ENCODE measurements around the gene ASTN2.
A peak's percentile ranks its signal among the peaks of the same experiment; 100 is the strongest.
"Not testable (repeated sequence)": the region's sequence is repeated elsewhere in the genome, so short reads cannot be mapped to it uniquely, and the experiment has no call there.

Gene ASTN2

GRCh38 chr9:116904165-116904564 lies 510.7 kb downstream of the ASTN2 start:
- DNase-seq = peak in 1 of 4 experiments; percentile 11

GRCh38 chr9:116901260-116901659 lies 513.6 kb downstream of the ASTN2 start:
- DNase-seq = no peak

GRCh38 chr9:116900543-116900942 lies 514.3 kb downstream of the ASTN2 start:
- no peak for DNase-seq

- DNase-seq = no peak
Observed at GRCh38 chr9:116900007-116900367, 514.9 kb downstream of the ASTN2 start.

GRCh38 chr9:116899337-116900006 lies 515.4 kb downstream of the ASTN2 start:
- DNase-seq = no peak

GRCh38 chr9:116898131-116898530 lies 516.7 kb downstream of the ASTN2 start:
- not testable (repeated sequence) for DNase-seq

GRCh38 chr9:116897201-116897600 lies 517.7 kb downstream of the ASTN2 start:
- DNase-seq = no peak

- no peak for DNase-seq
Observed at GRCh38 chr9:116895961-116896360, 518.9 kb downstream of the ASTN2 start.

GRCh38 chr9:116891424-116891823 lies 523.4 kb downstream of the ASTN2 start:
- DNase-seq = no peak

- DNase-seq = not testable (repeated sequence)
Observed at GRCh38 chr9:116888476-116888875, 526.4 kb downstream of the ASTN2 start.

- DNase-seq = no peak
Observed at GRCh38 chr9:116888066-116888465, 526.8 kb downstream of the ASTN2 start.

- no peak for DNase-seq
Observed at GRCh38 chr9:116883676-116884075, 531.2 kb downstream of the ASTN2 start.

- no peak for DNase-seq
Observed at GRCh38 chr9:116877072-116877471, 537.8 kb downstream of the ASTN2 start.

- DNase-seq = no peak
Observed at GRCh38 chr9:116875576-116875975, 539.3 kb downstream of the ASTN2 start.

- no peak for DNase-seq
Observed at GRCh38 chr9:116873937-116874914, 540.6 kb downstream of the ASTN2 start.

- no peak for DNase-seq
Observed at GRCh38 chr9:116873491-116873890, 541.4 kb downstream of the ASTN2 start.

- no peak for DNase-seq
Observed at GRCh38 chr9:116870566-116870965, 544.3 kb downstream of the ASTN2 start.

- no peak for DNase-seq
Observed at GRCh38 chr9:116868201-116868600, 546.7 kb downstream of the ASTN2 start.

- DNase-seq = no peak
Observed at GRCh38 chr9:116861321-116861720, 553.5 kb downstream of the ASTN2 start.

GRCh38 chr9:116860509-116861120 lies 554.2 kb downstream of the ASTN2 start:
- peak; percentile 47 to 65 (median 63) for DNase-seq

GRCh38 chr9:116859763-116860162 lies 555.1 kb downstream of the ASTN2 start:
- no peak for DNase-seq

GRCh38 chr9:116857321-116857720 lies 557.5 kb downstream of the ASTN2 start:
- DNase-seq = no peak

Data from suppressor macrophage (primary cell).